GM18907 (cell line): ENCODE results near the gene YKT6.

Experiments used
- ATAC-seq: cut with Tn5 transposase; IDR thresholded peaks from one replicate; pipeline ENCODE4 v1.9.1; 2021; ENCODE audit warnings: mild to moderate bottlenecking, moderate library complexity; ENCODE audit not compliant: unreplicated experiment

Gene YKT6

GRCh38 chr7:44257213-44257612 lies 56.4 kb downstream of the YKT6 start:
- ATAC-seq = no peak

DNA sequence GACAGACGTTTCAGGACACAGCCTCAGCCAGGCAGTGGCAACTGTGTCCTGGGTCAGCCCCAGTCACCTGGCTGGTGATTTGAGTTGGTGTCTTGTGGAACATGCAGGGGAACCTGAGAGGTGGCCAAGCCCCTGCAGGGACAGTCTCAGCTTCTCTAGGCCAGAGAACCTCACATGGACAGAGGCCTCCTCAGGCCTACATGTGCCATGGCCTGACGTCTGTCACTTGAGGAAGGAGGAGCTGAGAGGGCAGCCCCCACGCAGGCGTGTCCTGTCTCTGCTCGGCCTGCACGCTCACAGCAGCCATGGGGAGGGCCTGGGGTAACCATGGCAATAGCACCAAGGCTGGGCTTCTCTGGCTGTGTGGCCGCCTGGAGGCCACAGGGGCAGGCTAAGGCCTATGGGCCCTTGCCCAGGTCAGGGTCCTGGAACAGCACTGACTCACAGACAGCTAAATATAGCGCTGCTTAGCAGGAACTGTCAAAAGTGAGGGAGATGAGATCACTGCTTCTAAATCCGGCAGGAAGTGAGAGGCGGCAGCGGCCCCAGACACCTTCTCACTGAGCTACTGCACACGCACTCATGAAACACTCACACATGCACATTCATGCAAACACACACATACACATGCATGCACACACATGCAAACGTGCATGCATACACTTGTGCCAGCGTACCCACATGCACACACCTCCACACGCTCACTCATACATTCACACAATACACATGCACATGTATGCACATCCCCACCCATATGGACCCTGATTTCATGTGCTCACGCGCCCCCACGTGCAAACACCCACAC lies 57.0 kb downstream of the YKT6 start:
- ATAC-seq = peak; percentile 82

DNA sequence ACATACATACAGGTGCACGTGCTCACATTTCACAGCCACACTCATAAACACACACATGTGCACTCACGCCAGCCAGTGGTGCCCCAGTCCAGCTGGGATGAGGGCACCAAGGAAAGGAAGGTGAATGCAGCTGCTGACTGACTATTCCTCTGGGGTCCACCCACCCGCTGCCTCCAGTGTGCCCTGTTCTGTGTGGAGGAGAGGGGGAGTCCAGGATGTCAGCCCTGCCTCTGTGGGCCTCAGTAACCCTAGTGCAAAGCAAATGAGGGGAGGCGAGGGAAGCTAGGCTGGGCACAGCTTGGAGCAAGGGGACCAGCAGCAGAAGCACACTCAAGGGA lies 57.6 kb downstream of the YKT6 start:
- ATAC-seq = no peak

- no peak for ATAC-seq
Measured at GRCh38 chr7:44258865-44259546, 58.2 kb downstream of the YKT6 start.

- ATAC-seq = no peak
Measured at GRCh38 chr7:44259547-44260457, 59.0 kb downstream of the YKT6 start.

- no peak for ATAC-seq
Measured at GRCh38 chr7:44261240-44261639, 60.5 kb downstream of the YKT6 start.

DNA sequence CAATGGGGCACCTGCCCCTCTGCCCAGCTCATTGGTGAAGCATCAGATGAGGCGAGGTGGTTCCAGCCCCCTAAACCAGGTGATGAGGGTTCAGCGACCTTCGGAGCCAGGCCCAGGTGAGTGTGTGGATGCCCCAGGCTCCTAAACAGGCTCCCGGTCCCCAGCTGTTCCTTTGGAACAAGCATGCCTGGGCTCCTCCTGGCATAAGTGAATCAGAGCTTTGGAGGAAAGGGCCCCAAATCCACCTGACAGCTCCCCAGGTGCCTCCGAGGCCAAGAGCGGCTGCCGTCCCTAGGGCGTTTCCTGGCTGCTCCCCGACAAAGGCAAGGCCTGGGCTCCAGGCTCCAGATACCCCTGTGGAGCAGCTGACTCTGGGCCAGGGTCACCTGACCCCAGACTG lies 61.3 kb downstream of the YKT6 start:
- no peak for ATAC-seq

DNA sequence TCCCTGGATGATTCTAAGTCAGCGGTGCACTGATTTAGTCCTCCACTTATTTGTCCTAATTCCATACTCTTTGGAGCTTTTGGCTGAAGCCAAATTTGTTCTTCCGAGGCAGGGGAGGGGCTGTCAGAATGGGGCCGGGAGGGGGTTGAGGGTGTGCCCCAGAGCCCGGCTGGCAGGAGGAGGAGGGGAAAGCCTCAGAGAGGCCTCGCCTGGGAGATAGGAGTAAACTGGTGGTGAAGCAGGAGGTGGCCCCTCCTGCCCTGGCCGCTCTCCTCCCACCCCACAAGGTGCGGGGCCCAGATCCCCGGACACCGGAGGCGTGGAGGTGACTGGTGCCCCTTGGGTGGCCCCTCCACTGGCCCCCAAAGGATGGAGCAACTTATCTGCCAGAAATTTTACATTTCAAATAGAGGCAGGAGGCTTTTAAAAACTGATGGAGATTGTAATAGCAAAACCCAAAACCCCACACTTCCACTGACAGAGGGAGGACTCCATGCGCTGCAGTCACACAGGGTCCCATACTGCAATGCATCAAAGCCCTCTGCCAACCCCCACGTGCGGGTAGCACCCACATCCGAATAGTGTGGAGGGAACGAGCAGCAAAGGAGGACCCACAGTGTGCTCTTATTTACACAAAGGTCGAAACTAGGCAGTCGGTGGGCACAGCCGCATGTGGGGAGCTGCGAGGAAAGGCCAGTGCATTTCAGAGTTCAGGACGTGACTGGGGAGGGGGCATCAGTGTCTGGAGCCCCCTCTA lies 62.7 kb downstream of the YKT6 start:
- no peak for ATAC-seq
